HepG2 (cell line): ENCODE results near the gene C20orf144. TPM values are rescaled to one million over a fixed set of nuclear protein-coding genes. Genes with fewer than 3 reads are reported as not detected.

Source experiments
- ATAC-seq: fragments of 200-7000 bp; cut with Tn5 transposase; 3 replicates; pipeline ENCODE4 v1.9.1; 2020; ENCODE audit warnings: mild to moderate bottlenecking, moderate library complexity
- BruUV-seq: library from RNA; stranded (reverse); fragments of 400-500 nt; replicated peaks from 2 replicates; lab custom pipeline; 2021; lab: Mats Ljungman, UMichigan
- CTCF ChIA-PET: fragments of 300-600 bp; formaldehyde crosslinking; extraction: SDS; loops from one replicate; lab custom pipeline; 2021; ENCODE audit warnings: low total read pairs, inconsistent platforms, low intra/inter-chr PET ratio; lab: Yijun Ruan, JAX
- POLR2A ChIA-PET: fragments of 350-600 bp; sonication (Branson Sonifier 250); formaldehyde crosslinking; loops from one replicate; lab custom pipeline; 2020; ENCODE audit warnings: antibody characterized with exemption, inconsistent platforms; lab: Yijun Ruan, JAX
- DNase-seq: peaks from one replicate; pipeline ENCODE4 v3.0.0-alpha.2; 2015; ENCODE audit warnings: low spot score
- FAIRE-seq: peaks from 3 replicates; lab custom pipeline; 2011; peaks lifted over from hg19 to GRCh38; lab: Jason Lieb, UNC
- H2AFZ ChIP-seq: one replicate; pipeline ENCODE4 v1.6.1; 2011; ENCODE audit warnings: low read length, inconsistent platforms
- H3K27ac ChIP-seq: fragments of 300-600 bp; 3 replicates; pipeline ENCODE4 v1.8.0; 2011; ENCODE audit warnings: mixed run types, mild to moderate bottlenecking, mixed read lengths, low read length, inconsistent platforms; ENCODE audit not compliant: insufficient read depth; ENCODE audit errors: extremely low read length
- H3K27me3 ChIP-seq, 2 experiments: fragments of 200-600 bp in 1 of 2; 2 replicates in 1 of 2; 3 replicates in 1 of 2; pipeline versions ENCODE4 v1.6.0 to v1.8.0; 2011; ENCODE audit warnings: low read length in 2 of 2, mild to moderate bottlenecking in 2 of 2, moderate library complexity in 2 of 2, inconsistent platforms in 1 of 2; ENCODE audit not compliant: insufficient read depth in 2 of 2, control insufficient read depth in 1 of 2
- H3K36me3 ChIP-seq, 2 experiments: fragments of 200-600 bp in 1 of 2; replicated peaks in 1 of 2; 2 replicates in 1 of 2; 3 replicates in 1 of 2; pipeline versions ENCODE4 v1.5.1 to v1.8.0; 2011; ENCODE audit warnings: low read length in 2 of 2, inconsistent platforms in 1 of 2; ENCODE audit not compliant: insufficient read depth in 2 of 2, control insufficient read depth in 1 of 2
- H3K4me1 ChIP-seq: 2 replicates; pipeline ENCODE4 v1.5.1; 2012; ENCODE audit warnings: low read length, inconsistent platforms; ENCODE audit not compliant: insufficient read depth
- H3K4me2 ChIP-seq: 2 replicates; pipeline ENCODE4 v1.6.0; 2011; ENCODE audit warnings: low read depth, low read length, inconsistent platforms
- H3K4me3 ChIP-seq, 3 experiments: fragments of 200-600 bp in 1 of 3; sonication (generic), shearing (Covaris generic) in 1 of 3; replicated peaks in 1 of 3; 2 replicates each; pipeline ENCODE4 v1.5.1; 2011 to 2016; ENCODE audit warnings: low read length in 3 of 3, inconsistent platforms in 2 of 3, low read depth in 2 of 3, mild to moderate bottlenecking in 2 of 3, control low read depth in 1 of 3, mixed read lengths in 1 of 3; ENCODE audit not compliant: insufficient read depth in 1 of 3
- H3K79me2 ChIP-seq: one replicate; pipeline ENCODE4 v1.6.1; 2011; ENCODE audit warnings: low read length, inconsistent platforms; ENCODE audit not compliant: insufficient read depth
- H3K9ac ChIP-seq: 2 replicates; pipeline ENCODE4 v1.6.0; 2011; ENCODE audit warnings: mild to moderate bottlenecking, low read depth, low read length, inconsistent platforms; ENCODE audit not compliant: insufficient read depth
- H3K9me3 ChIP-seq: 2 replicates; pipeline ENCODE4 v1.5.1; 2012; ENCODE audit warnings: mild to moderate bottlenecking, low read length
- H4K20me1 ChIP-seq: 2 replicates; pipeline ENCODE4 v1.6.0; 2011; ENCODE audit warnings: inconsistent platforms, mild to moderate bottlenecking, low read length, moderate library complexity; ENCODE audit not compliant: insufficient read depth
- AGO2 ChIP-seq: fragments of 200-400 bp; formaldehyde crosslinking; optimal IDR thresholded peaks from 2 replicates; pipeline ENCODE3; 2017; ENCODE audit warnings: mild to moderate bottlenecking, low read depth, low read length, moderate library complexity
- NFE2L2 ChIP-seq: fragments of 150-350 bp; IDR thresholded peaks from 2 replicates; pipeline ENCODE4 v1.6.1; 2014; ENCODE audit warnings: low read length
- NFIB ChIP-seq: sonication (generic); formaldehyde crosslinking; IDR thresholded peaks from 2 replicates; pipeline ENCODE4 v1.9.0; 2021; ENCODE audit warnings: missing genetic modification reagents, mild to moderate bottlenecking, borderline replicate concordance
- NPAS2 ChIP-seq: sonication (generic); formaldehyde crosslinking; IDR thresholded peaks from 2 replicates; pipeline ENCODE4 v1.8.0; 2022; ENCODE audit warnings: mild to moderate bottlenecking, missing genetic modification reagents, borderline replicate concordance
- POLR2A ChIP-seq, 2 experiments: IDR thresholded peaks; 2 replicates each; pipeline ENCODE4 v1.6.1; 2011; ENCODE audit warnings: low read depth in 2 of 2, low read length in 2 of 2, mild to moderate bottlenecking in 1 of 2, moderate library complexity in 1 of 2; ENCODE audit not compliant: insufficient read depth in 1 of 2
- RBFOX2 ChIP-seq: fragments of 200-400 bp; formaldehyde crosslinking; IDR thresholded peaks from 2 replicates; pipeline ENCODE4 v1.6.1; 2017; ENCODE audit warnings: low read depth, mild to moderate bottlenecking, low read length
- ZNF263 ChIP-seq: sonication (generic); formaldehyde crosslinking; IDR thresholded peaks from 2 replicates; pipeline ENCODE4 v1.4.0; 2020; ENCODE audit warnings: missing genetic modification reagents
- ZNF484 ChIP-seq: sonication (generic); formaldehyde crosslinking; IDR thresholded peaks from 2 replicates; pipeline ENCODE4 v1.5.1; 2020; ENCODE audit warnings: mild to moderate bottlenecking, low read depth, missing genetic modification reagents, borderline replicate concordance
- WGBS: methylation state at CpG from one replicate; pipeline ENCODE4 v1.1.6; 2017; ENCODE audit warnings: low lambda C conversion rate; 5-methylcytosine and 5-hydroxymethylcytosine counted together
- in situ Hi-C: cut with HindIII; loops from 2 replicates; pipeline ENCODE4 v1.10.0; 2017; ENCODE audit warnings: low pct_unique_long_range_greater_than_20kb; ENCODE audit not compliant: extremely low pct_ligation_motif_present
- intact Hi-C: fragments of 100-400 bp; cut with micrococcal nuclease; formaldehyde crosslinking; loops from one replicate; pipeline ENCODE4 v1.10.0; 2022; ENCODE audit not compliant: unreplicated experiment
- polyA plus RNA-seq, 8 experiments: library from polyadenylated mRNA; depleted of rRNA in 3 of 8; stranded (reverse) in 7 of 8; unstranded in 1 of 8; fragments of >200 nt; fragmentation: Illumina TruSeq in 4 of 8; extraction: Trizol in 4 of 8; gene quantifications; 2 replicates each; pipeline versions ENCODE4 v1.2.1 to v1.2.3, GENCODE V29; 2011 to 2016; ENCODE audit warnings: low read depth in 4 of 8, missing spikeins in 1 of 8, mixed read lengths in 1 of 8; ENCODE audit not compliant: insufficient read depth in 1 of 8
- total RNA-seq, 5 experiments: library from RNA; depleted of rRNA; stranded (reverse); fragments of >200 nt; fragmentation: Illumina TruSeq; extraction: Trizol; gene quantifications; 2 replicates each; pipeline ENCODE4 v1.2.3, GENCODE V29; 2016; ENCODE audit warnings: low read depth in 1 of 5
- TF ChIP-seq, protein P1 (sequence below): sonication (generic); formaldehyde crosslinking; IDR thresholded peaks from 2 replicates; pipeline ENCODE4 v1.9.0; 2022; ENCODE audit warnings: missing genetic modification reagents, mild to moderate bottlenecking, borderline replicate concordance
- TF ChIP-seq, protein P2 (sequence below): sonication (generic); formaldehyde crosslinking; IDR thresholded peaks from 2 replicates; pipeline ENCODE4 v1.4.0; 2020; ENCODE audit warnings: missing genetic modification reagents
- TF ChIP-seq, protein P3 (sequence below): sonication (generic); formaldehyde crosslinking; conservative IDR thresholded peaks from 2 replicates; pipeline ENCODE4 v1.8.0; 2022; ENCODE audit warnings: low read depth, missing genetic modification reagents

Gene C20orf144
- total and polyA plus RNA-seq, 2 of the 13 experiments (the other 11 are each of a cell fraction or from before 2014, with no cell fraction given): 0.09 to 0.16 TPM

DNA sequence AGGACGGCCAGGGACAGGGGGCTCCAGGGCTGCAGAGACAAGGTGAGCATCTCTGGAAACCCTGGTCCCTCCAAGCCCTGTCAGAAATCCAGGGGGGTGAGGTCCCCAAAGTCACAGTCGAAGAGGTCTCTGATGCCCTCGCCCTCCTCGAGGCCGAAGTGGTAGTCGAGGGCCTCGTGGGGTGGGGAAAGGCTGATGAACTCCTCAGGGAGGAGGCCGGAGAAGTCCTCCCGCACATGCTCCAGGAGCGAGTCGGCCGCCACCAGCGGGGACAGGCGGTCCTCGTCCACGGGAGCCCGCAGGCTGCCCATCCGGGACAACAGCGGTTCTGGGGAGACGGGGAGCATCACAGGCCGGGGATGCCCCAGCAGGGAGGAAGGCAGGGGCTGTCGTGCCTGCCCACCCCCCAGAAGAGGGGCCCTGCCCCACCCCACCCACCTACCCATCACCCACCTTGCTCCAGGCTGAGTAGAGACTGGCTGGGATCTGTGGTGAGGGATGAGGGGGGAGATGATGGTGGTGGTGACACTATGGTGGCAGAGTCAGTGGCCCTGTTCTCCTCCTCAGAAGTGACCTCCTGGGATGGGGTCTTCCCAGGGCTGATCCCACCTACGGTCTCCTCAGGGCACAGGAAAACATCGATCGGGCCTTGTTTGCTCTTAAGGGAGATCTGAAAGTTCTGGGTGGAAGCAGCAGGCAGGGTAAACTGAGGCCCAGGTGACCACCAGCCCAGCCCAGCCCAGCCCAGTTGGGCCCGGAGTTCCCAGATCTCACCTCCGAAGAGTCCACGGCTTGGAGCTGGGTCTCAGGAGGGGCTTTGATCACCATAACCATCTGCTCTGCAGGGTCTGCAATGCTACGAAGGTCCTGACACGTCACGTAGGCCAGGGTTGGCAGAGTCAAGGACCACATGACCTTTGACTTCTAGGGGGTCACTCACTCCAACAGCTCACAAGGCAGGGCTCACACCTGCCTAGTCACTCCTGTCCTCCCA lies 14.8 kb downstream of the C20orf144 start:
- H3K9me3 ChIP-seq: no peaks in the 10 kb centered on the region
- no peaks in the 10 kb centered on the region for H4K20me1 ChIP-seq
- DNase-seq (no peak), ATAC-seq (no peak), FAIRE-seq (no peak)
- no peak overlapping the region for H2AFZ ChIP-seq
- 95% methylated on average over 30 of the region's 31 CpGs for WGBS
- in situ Hi-C loops (no loop called here), intact Hi-C loops (no loop called here)
- H3K27me3 ChIP-seq: peaks cover 0 to 3% of the 10 kb centered on the region in 2 experiments; a peak in 1 of 5 replicates
- POLR2A ChIA-PET: no interaction called here
- H3K79me2 ChIP-seq: peaks cover 21% of the 10 kb centered on the region
- no peak overlapping the region for H3K4me3 ChIP-seq
- no peak overlapping the region for H3K9ac ChIP-seq
- no TSS peak for BruUV-seq
- H3K4me2 ChIP-seq: no peak overlapping the region
- peaks cover 28% of the 10 kb centered on the region for H3K4me1 ChIP-seq
- peaks cover 10 to 30% of the 10 kb centered on the region in 2 experiments for H3K36me3 ChIP-seq
- no peak for TF ChIP-seq ZNF484 (CRISPR knock-in tag)
- TF ChIP-seq, protein P1, sequence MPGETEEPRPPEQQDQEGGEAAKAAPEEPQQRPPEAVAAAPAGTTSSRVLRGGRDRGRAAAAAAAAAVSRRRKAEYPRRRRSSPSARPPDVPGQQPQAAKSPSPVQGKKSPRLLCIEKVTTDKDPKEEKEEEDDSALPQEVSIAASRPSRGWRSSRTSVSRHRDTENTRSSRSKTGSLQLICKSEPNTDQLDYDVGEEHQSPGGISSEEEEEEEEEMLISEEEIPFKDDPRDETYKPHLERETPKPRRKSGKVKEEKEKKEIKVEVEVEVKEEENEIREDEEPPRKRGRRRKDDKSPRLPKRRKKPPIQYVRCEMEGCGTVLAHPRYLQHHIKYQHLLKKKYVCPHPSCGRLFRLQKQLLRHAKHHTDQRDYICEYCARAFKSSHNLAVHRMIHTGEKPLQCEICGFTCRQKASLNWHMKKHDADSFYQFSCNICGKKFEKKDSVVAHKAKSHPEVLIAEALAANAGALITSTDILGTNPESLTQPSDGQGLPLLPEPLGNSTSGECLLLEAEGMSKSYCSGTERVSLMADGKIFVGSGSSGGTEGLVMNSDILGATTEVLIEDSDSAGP (CRISPR knock-in tag): no peak
- TF ChIP-seq, protein P2, sequence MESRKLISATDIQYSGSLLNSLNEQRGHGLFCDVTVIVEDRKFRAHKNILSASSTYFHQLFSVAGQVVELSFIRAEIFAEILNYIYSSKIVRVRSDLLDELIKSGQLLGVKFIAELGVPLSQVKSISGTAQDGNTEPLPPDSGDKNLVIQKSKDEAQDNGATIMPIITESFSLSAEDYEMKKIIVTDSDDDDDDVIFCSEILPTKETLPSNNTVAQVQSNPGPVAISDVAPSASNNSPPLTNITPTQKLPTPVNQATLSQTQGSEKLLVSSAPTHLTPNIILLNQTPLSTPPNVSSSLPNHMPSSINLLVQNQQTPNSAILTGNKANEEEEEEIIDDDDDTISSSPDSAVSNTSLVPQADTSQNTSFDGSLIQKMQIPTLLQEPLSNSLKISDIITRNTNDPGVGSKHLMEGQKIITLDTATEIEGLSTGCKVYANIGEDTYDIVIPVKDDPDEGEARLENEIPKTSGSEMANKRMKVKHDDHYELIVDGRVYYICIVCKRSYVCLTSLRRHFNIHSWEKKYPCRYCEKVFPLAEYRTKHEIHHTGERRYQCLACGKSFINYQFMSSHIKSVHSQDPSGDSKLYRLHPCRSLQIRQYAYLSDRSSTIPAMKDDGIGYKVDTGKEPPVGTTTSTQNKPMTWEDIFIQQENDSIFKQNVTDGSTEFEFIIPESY (CRISPR knock-in tag): peak; percentile 89
- 0 out of 2 replicates have a peak, but pooled peaks have one; percentile 14 for TF ChIP-seq NFIB (CRISPR knock-in tag)
- TF ChIP-seq ZNF263 (CRISPR knock-in tag): 0 out of 2 replicates have a peak, but pooled peaks have one; percentile 57
- 0 out of 2 replicates have a peak, but pooled peaks have one; percentile 18 for TF ChIP-seq RBFOX2
- 0 out of 4 replicates have a peak, but pooled peaks of 1 of the 2 experiments have one; percentile 17 for TF ChIP-seq POLR2A (IDR thresholded peaks at IDR 0.05; ENCODE audit: insufficient read depth in 1 of 2, low read depth in 2 of 2, low read length in 2 of 2)
- TF ChIP-seq, protein P3, sequence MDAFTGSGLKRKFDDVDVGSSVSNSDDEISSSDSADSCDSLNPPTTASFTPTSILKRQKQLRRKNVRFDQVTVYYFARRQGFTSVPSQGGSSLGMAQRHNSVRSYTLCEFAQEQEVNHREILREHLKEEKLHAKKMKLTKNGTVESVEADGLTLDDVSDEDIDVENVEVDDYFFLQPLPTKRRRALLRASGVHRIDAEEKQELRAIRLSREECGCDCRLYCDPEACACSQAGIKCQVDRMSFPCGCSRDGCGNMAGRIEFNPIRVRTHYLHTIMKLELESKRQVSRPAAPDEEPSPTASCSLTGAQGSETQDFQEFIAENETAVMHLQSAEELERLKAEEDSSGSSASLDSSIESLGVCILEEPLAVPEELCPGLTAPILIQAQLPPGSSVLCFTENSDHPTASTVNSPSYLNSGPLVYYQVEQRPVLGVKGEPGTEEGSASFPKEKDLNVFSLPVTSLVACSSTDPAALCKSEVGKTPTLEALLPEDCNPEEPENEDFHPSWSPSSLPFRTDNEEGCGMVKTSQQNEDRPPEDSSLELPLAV (CRISPR knock-in tag): no peak
- TF ChIP-seq AGO2: peak; percentile 66
- TF ChIP-seq NPAS2 (CRISPR knock-in tag): 0 out of 2 replicates have a peak, but pooled peaks have one; percentile 41
- TF ChIP-seq NFE2L2: no peak
- CTCF ChIA-PET: no interaction called here
- H3K27ac ChIP-seq: no peak overlapping the region
